ENCODE data around the gene PVR. TPM values are rescaled to one million over a fixed set of nuclear protein-coding genes. Genes with fewer than 3 reads are reported as not detected.
A peak's percentile ranks its signal among the peaks of the same experiment; 100 is the strongest.

PVR gene
- total and polyA plus RNA-seq, 9 of the 15 experiments (the other 6 are each of a cell fraction or from before 2014, with no cell fraction given) = 0.89 to 14.5 (median 9.8) TPM

- TF ChIP-seq TBP (optimal IDR thresholded peaks at IDR 0.05; ENCODE audit: low read depth, low read length) (peak; percentile 59), ZNF146 (CRISPR knock-in tag; IDR thresholded peaks at IDR 0.05; ENCODE audit: unreplicated experiment) (no peak), SUPT5H (IDR thresholded peaks at IDR 0.05) (peak; percentile 53; the same call in 1 of the 2 replicates), VEZF1 (CRISPR knock-in tag; IDR thresholded peaks at IDR 0.05) (peak; percentile 87), POLR2G (IDR thresholded peaks at IDR 0.05; ENCODE audit: low read depth, low read length) (peak; percentile 80), ZNF212 (CRISPR knock-in tag; IDR thresholded peaks at IDR 0.05) (no peak), ZNF589 (CRISPR knock-in tag; IDR thresholded peaks at IDR 0.05; ENCODE audit: low read depth) (peak; percentile 54; the same call in 1 of the 2 replicates), ZKSCAN1 (IDR thresholded peaks at IDR 0.05; ENCODE audit: low read depth, low read length) (no peak), NRF1 (conservative IDR thresholded peaks at IDR 0.05 in 1 of 2, IDR thresholded peaks at IDR 0.05 in 1 of 2) (peak; percentile 96), MXD1 (CRISPR knock-in tag; IDR thresholded peaks at IDR 0.05; ENCODE audit: borderline replicate concordance, poor library complexity, severe bottlenecking) (no peak), MNT (conservative IDR thresholded peaks at IDR 0.05) (peak in 1 of 2 experiments; percentile 52; a peak in 1 of 4 replicates), CXXC5 (CRISPR knock-in tag; IDR thresholded peaks at IDR 0.05) (0 out of 2 replicates have a peak, but pooled peaks have one; percentile 34)
- TF ChIP-seq, protein P1, sequence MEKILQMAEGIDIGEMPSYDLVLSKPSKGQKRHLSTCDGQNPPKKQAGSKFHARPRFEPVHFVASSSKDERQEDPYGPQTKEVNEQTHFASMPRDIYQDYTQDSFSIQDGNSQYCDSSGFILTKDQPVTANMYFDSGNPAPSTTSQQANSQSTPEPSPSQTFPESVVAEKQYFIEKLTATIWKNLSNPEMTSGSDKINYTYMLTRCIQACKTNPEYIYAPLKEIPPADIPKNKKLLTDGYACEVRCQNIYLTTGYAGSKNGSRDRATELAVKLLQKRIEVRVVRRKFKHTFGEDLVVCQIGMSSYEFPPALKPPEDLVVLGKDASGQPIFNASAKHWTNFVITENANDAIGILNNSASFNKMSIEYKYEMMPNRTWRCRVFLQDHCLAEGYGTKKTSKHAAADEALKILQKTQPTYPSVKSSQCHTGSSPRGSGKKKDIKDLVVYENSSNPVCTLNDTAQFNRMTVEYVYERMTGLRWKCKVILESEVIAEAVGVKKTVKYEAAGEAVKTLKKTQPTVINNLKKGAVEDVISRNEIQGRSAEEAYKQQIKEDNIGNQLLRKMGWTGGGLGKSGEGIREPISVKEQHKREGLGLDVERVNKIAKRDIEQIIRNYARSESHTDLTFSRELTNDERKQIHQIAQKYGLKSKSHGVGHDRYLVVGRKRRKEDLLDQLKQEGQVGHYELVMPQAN (IDR thresholded peaks at IDR 0.05; ENCODE audit: borderline replicate concordance) = peak; percentile 34; the same call in 1 of the 2 replicates
- TF ChIP-seq, protein P2, sequence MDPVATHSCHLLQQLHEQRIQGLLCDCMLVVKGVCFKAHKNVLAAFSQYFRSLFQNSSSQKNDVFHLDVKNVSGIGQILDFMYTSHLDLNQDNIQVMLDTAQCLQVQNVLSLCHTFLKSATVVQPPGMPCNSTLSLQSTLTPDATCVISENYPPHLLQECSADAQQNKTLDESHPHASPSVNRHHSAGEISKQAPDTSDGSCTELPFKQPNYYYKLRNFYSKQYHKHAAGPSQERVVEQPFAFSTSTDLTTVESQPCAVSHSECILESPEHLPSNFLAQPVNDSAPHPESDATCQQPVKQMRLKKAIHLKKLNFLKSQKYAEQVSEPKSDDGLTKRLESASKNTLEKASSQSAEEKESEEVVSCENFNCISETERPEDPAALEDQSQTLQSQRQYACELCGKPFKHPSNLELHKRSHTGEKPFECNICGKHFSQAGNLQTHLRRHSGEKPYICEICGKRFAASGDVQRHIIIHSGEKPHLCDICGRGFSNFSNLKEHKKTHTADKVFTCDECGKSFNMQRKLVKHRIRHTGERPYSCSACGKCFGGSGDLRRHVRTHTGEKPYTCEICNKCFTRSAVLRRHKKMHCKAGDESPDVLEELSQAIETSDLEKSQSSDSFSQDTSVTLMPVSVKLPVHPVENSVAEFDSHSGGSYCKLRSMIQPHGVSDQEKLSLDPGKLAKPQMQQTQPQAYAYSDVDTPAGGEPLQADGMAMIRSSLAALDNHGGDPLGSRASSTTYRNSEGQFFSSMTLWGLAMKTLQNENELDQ (CRISPR knock-in tag; IDR thresholded peaks at IDR 0.05; ENCODE audit: borderline replicate concordance) = no peak
- TF ChIP-seq, protein P3, sequence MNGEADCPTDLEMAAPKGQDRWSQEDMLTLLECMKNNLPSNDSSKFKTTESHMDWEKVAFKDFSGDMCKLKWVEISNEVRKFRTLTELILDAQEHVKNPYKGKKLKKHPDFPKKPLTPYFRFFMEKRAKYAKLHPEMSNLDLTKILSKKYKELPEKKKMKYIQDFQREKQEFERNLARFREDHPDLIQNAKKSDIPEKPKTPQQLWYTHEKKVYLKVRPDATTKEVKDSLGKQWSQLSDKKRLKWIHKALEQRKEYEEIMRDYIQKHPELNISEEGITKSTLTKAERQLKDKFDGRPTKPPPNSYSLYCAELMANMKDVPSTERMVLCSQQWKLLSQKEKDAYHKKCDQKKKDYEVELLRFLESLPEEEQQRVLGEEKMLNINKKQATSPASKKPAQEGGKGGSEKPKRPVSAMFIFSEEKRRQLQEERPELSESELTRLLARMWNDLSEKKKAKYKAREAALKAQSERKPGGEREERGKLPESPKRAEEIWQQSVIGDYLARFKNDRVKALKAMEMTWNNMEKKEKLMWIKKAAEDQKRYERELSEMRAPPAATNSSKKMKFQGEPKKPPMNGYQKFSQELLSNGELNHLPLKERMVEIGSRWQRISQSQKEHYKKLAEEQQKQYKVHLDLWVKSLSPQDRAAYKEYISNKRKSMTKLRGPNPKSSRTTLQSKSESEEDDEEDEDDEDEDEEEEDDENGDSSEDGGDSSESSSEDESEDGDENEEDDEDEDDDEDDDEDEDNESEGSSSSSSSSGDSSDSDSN (IDR thresholded peaks at IDR 0.05; ENCODE audit: borderline replicate concordance in 1 of 2, low read depth in 2 of 2, low read length in 2 of 2) = 0 out of 4 replicates have a peak, but pooled peaks of 1 of the 2 experiments have one; percentile 8
Observed at GRCh38 chr19:44643605-44644401, at the start of gene PVR (continued).
